ENCODE measurements around the gene FUT1. TPM values are rescaled to one million over a fixed set of nuclear protein-coding genes. Genes with fewer than 3 reads are reported as not detected.

The FUT1 gene
- total RNA-seq, 1 donor from 2014 or later = 1.8 TPM

GRCh38 chr19:48715681-48716171 lies 36.7 kb downstream of the FUT1 start:
- H3K4me3 ChIP-seq = peak overlapping the region; percentile 77
- no peaks in the 10 kb centered on the region for H3K27me3 ChIP-seq (ENCODE audit: low read depth)
- H3K4me1 ChIP-seq = peaks cover 74% of the 10 kb centered on the region
- H3K36me3 ChIP-seq = no peaks in the 10 kb centered on the region
- DNase-seq = no peak
- peak overlapping the region; percentile 90 for H3K27ac ChIP-seq (replicated peaks)
- peaks cover 6% of the 10 kb centered on the region for H3K9me3 ChIP-seq (replicated peaks)
- no peak for TF ChIP-seq CTCF (IDR thresholded peaks at IDR 0.05; ENCODE audit: borderline replicate concordance)
- intact Hi-C loops (cut with micrococcal nuclease) = no loop called here

DNA sequence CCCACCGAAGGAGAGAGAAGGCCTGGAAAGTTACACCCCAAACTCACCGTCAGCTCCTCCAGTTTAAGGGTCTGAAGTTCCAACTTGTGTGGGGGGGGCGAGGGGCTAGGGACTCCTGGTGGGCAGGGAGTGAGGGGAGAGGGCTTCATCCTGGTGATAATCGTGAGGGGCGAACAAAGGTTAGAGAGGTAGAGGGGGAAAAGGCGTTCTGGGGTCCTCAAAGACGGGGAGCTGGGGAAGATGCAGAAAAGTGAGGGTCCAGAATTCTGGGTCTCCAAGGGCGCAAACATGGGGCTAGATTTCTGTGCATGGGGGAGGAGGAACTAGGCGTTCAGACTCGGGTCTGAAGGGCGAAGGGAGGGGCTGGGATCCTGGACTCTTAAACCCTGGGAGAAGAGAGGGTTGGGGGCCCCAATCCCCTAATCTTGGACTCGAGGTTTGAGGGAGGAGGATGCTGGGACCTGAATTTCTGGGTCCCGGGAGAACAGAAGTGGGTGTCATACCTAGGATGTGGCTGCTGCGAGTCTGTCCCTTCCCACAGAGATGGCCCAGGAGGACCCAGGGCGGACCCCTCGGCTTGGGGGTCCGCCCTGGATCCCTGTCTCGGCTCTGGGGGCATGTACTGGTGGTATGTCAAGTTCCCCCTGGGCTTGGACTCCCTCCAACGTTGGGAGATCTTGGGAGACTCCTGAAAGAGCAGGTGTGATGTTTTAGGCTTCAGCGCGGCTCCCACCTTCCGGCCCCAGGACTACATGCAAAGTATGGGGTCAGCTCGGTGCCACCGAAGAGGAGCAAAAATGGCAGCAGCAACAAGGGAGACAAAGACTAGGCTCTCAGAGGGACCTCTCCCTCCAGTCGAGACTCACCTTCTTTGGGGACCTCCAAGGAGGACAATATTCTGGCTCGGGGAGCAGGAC lies 37.4 kb downstream of the FUT1 start:
- peaks cover 69% of the 10 kb centered on the region for H3K4me1 ChIP-seq
- no peak for TF ChIP-seq CTCF (IDR thresholded peaks at IDR 0.05; ENCODE audit: borderline replicate concordance)
- H3K36me3 ChIP-seq = no peaks in the 10 kb centered on the region
- H3K4me3 ChIP-seq = peak overlapping the region; percentile 77
- DNase-seq = no peak
- H3K27me3 ChIP-seq (ENCODE audit: low read depth) = no peaks in the 10 kb centered on the region
- intact Hi-C loops (cut with micrococcal nuclease) = no loop called here
- H3K9me3 ChIP-seq (replicated peaks) = peaks cover 6% of the 10 kb centered on the region
- peak overlapping the region; percentile 90 for H3K27ac ChIP-seq (replicated peaks)

GRCh38 chr19:48713864-48714755 lies 38.3 kb downstream of the FUT1 start:
- Histone ChIP-seq H3K27ac (replicated peaks) (peak overlapping the region; percentile 90), H3K9me3 (replicated peaks) (peaks cover 6% of the 10 kb centered on the region), H3K27me3 (ENCODE audit: low read depth) (no peaks in the 10 kb centered on the region), H3K4me3 (peak overlapping the region; percentile 77), H3K4me1 (peaks cover 60% of the 10 kb centered on the region), H3K36me3 (no peaks in the 10 kb centered on the region)
- intact Hi-C loops (cut with micrococcal nuclease) = no loop called here
- peak; percentile 99 for DNase-seq
- TF ChIP-seq CTCF (IDR thresholded peaks at IDR 0.05; ENCODE audit: borderline replicate concordance) = no peak

DNA sequence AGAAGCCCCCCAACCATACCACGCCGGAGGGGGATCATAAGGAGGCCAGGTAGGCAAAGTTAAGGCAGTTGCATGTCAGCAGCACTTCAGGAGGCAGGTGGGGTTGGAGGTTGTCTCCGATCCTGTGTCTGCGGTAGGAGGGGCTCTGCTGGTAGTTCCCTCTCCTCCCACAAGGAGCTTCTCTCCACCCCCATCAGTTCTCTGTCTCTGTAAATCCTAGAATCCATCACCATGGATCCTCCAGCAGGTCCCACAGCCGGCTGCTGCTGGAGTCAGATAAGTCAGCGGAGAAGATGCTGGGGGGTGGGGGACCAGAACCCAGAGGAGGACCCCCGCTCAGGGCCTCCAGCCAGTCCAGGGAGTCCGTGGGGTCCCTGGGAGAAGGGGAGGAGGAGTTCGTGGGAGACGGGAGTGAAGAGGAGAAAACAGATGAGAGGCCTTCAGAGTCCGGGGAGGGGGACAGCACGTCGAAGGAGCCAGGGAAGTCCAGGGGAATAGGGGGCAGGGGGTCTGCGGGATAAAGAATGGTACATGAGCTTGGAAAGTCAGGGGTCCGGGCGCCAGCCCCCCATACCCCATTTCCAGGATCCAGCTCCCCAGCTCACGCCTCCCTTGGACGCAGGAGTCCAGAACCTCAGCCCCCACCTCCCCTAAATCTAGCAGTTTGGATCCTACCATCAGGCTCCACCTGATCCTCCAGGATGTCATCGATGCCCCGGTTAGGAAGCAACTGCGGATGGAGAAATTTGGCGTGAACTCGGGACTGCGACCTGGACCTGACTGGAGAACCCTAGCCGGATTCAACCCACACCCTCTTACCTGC lies 39.2 kb downstream of the FUT1 start:
- Histone ChIP-seq H3K9me3 (replicated peaks) (peaks cover 6% of the 10 kb centered on the region), H3K27me3 (ENCODE audit: low read depth) (no peaks in the 10 kb centered on the region), H3K36me3 (no peaks in the 10 kb centered on the region), H3K4me1 (peaks cover 51% of the 10 kb centered on the region), H3K27ac (replicated peaks) (peak overlapping the region; percentile 90), H3K4me3 (peak overlapping the region; percentile 77)
- DNase-seq = no peak
- peak; percentile 24 for TF ChIP-seq CTCF (IDR thresholded peaks at IDR 0.05; ENCODE audit: borderline replicate concordance)
- intact Hi-C loops (cut with micrococcal nuclease) = no loop called here

Data from left ventricle myocardium inferior (tissue), 1 donor.